Measurements from ENCODE around the gene IL1RL1. TPM values are rescaled to one million over a fixed set of nuclear protein-coding genes. Genes with fewer than 3 reads are reported as not detected.
A peak's percentile ranks its signal among the peaks of the same experiment; 100 is the strongest.

Gene IL1RL1
- total RNA-seq, 1 donor = under 0.01 TPM

DNA sequence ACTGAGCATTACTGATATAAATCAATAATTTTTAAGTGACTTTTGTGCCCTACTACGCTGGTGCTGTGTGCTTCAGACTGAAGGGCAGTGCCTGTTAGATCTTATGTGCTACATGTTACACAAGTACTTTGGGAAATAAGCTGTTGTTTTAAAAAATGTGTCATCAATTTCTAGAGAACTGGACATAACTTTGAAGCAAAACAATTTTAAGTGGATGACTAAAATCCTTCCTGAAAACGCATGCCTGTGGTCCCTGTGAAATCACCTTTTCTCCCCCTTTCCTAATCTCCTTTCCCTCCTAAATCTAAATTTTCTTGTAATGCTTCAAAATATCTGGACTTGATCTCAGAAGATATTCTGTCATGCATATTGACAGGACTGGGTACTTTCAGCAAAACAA, 7.1 kb upstream of the IL1RL1 start:
- no peaks in the 10 kb centered on the region for H3K9me3 ChIP-seq (ENCODE audit: low read depth, low read length)
- no peaks in the 10 kb centered on the region for H3K36me3 ChIP-seq (ENCODE audit: insufficient read depth, low read length)
- no peak for DNase-seq (ENCODE audit: insufficient read length, low spot score, missing footprints)
- H3K27me3 ChIP-seq (ENCODE audit: insufficient read depth, low read length) = peaks cover 30% of the 10 kb centered on the region
- TF ChIP-seq, protein P1, sequence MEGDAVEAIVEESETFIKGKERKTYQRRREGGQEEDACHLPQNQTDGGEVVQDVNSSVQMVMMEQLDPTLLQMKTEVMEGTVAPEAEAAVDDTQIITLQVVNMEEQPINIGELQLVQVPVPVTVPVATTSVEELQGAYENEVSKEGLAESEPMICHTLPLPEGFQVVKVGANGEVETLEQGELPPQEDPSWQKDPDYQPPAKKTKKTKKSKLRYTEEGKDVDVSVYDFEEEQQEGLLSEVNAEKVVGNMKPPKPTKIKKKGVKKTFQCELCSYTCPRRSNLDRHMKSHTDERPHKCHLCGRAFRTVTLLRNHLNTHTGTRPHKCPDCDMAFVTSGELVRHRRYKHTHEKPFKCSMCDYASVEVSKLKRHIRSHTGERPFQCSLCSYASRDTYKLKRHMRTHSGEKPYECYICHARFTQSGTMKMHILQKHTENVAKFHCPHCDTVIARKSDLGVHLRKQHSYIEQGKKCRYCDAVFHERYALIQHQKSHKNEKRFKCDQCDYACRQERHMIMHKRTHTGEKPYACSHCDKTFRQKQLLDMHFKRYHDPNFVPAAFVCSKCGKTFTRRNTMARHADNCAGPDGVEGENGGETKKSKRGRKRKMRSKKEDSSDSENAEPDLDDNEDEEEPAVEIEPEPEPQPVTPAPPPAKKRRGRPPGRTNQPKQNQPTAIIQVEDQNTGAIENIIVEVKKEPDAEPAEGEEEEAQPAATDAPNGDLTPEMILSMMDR (IDR thresholded peaks at IDR 0.05; ENCODE audit: extremely low read depth, low read depth, low read length) = no peak
- H3K27ac ChIP-seq (ENCODE audit: low read depth, low read length) = no peak overlapping the region
- H3K4me1 ChIP-seq (ENCODE audit: insufficient read depth, low read length) = peaks cover 7% of the 10 kb centered on the region
- H3K4me3 ChIP-seq (ENCODE audit: insufficient read depth, low read length) = no peak overlapping the region
- no peaks in the 10 kb centered on the region for H4K20me1 ChIP-seq (ENCODE audit: insufficient read depth, low read length)
- H3K4me2 ChIP-seq (ENCODE audit: insufficient read depth, low read length) = no peak overlapping the region
- H2AFZ ChIP-seq (ENCODE audit: low read length) = no peak overlapping the region
- no peaks in the 10 kb centered on the region for H3K79me2 ChIP-seq (ENCODE audit: insufficient read depth, low read length)

DNA sequence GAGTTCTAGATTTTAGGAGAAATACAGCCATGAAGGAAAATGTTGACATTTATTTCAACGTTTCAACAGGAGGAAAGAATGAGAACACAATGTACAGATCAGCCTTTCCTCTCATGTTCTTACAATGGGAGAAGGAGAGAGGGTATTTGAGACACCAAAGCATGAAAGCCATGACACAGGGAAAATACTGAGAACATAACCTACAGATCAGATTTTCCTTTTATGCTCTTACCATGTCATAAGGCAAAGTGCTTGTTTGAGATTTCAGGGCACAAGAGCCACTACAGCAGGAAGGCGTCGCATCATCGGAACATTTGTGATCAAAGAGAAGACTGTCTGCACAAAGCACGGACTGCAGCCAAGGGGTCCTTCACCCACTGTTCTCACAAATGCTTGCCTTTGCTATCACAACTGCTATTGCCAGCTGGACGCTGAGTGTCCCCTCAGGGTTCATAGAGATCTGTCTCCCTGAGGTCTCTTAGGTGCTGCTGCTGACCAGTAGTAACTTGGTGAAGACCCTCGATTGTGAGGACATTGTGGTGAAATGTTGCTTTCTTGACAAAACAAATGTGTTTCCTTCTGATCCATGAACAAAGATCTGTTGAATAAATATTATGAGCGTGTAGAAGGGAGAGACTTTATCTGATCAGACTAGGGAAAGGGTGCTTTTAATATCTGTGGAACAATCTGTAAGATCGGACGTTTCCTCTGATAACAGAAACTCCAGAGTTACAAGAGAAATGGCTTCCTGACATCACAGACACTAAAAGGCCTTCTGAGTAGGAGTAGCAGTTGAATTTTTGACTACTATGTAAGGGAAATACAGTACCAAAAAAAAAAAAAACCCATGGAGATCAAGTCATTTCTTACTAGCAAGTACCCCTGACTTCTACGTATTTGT, 6.4 kb upstream of the IL1RL1 start:
- no peaks in the 10 kb centered on the region for H3K36me3 ChIP-seq (ENCODE audit: insufficient read depth, low read length)
- no peak overlapping the region for H3K4me2 ChIP-seq (ENCODE audit: insufficient read depth, low read length)
- no peak for DNase-seq (ENCODE audit: insufficient read length, low spot score, missing footprints)
- no peak overlapping the region for H3K4me3 ChIP-seq (ENCODE audit: insufficient read depth, low read length)
- H3K27me3 ChIP-seq (ENCODE audit: insufficient read depth, low read length) = peaks cover 27% of the 10 kb centered on the region
- no peaks in the 10 kb centered on the region for H4K20me1 ChIP-seq (ENCODE audit: insufficient read depth, low read length)
- H3K27ac ChIP-seq (ENCODE audit: low read depth, low read length) = no peak overlapping the region
- TF ChIP-seq, protein P1 (IDR thresholded peaks at IDR 0.05; ENCODE audit: extremely low read depth, low read depth, low read length) = no peak
- H3K79me2 ChIP-seq (ENCODE audit: insufficient read depth, low read length) = no peaks in the 10 kb centered on the region
- no peak overlapping the region for H2AFZ ChIP-seq (ENCODE audit: low read length)
- H3K9me3 ChIP-seq (ENCODE audit: low read depth, low read length) = no peaks in the 10 kb centered on the region
- peaks cover 7% of the 10 kb centered on the region for H3K4me1 ChIP-seq (ENCODE audit: insufficient read depth, low read length)

DNA sequence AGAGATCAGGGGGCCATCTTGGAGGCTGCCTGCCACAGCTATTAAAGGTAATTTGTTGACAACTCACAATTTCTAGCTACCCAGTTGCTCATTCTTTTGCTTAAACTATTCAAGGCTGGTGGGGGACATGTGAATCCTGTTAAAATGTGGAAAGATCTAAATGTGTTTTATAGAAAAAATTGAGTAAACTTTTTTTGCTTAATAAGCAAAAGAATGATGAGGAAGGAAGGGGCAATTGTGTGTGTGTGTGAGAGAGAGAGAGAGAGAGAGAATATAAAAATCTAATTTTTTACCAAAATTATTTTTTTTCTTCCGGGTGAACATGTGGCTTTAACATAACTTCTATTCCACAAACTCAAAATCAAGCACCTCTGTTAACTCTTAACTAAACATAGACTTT, 5.2 kb upstream of the IL1RL1 start:
- Histone ChIP-seq H3K4me1 (ENCODE audit: insufficient read depth, low read length) (peaks cover 7% of the 10 kb centered on the region), H3K9me3 (ENCODE audit: low read depth, low read length) (no peaks in the 10 kb centered on the region), H3K27ac (ENCODE audit: low read depth, low read length) (no peak overlapping the region), H3K79me2 (ENCODE audit: insufficient read depth, low read length) (no peaks in the 10 kb centered on the region), H3K4me2 (ENCODE audit: insufficient read depth, low read length) (no peak overlapping the region), H3K27me3 (ENCODE audit: insufficient read depth, low read length) (peaks cover 19% of the 10 kb centered on the region), H4K20me1 (ENCODE audit: insufficient read depth, low read length) (no peaks in the 10 kb centered on the region), H3K36me3 (ENCODE audit: insufficient read depth, low read length) (no peaks in the 10 kb centered on the region), H3K4me3 (ENCODE audit: insufficient read depth, low read length) (no peak overlapping the region), H2AFZ (ENCODE audit: low read length) (no peak overlapping the region)
- no peak for DNase-seq (ENCODE audit: insufficient read length, low spot score, missing footprints)
- TF ChIP-seq, protein P1 (IDR thresholded peaks at IDR 0.05; ENCODE audit: extremely low read depth, low read depth, low read length) = no peak

DNA sequence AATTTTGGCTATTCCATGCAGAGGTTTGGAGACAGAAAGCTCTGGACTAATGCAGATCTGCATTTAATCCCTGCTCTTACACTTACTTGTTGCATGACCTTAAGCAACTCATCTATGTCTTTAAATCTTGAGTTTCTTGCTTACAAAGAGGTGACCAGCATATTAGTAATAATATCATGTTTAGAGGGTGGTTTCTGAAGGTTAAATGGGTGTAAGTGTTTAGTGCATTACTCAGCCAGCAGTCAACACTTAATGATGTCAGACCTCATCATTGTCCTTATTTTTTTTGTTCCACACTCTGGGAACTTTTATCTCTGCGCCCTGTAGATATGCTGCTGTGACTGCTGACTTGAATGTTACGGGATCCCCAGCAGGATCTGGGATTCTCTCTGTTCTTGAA, 1.7 kb downstream of the IL1RL1 start:
- H3K4me1 ChIP-seq (ENCODE audit: insufficient read depth, low read length) = peaks cover 10% of the 10 kb centered on the region
- H3K9me3 ChIP-seq (ENCODE audit: low read depth, low read length) = no peaks in the 10 kb centered on the region
- peak; percentile 78 for DNase-seq (ENCODE audit: insufficient read length, low spot score, missing footprints)
- H4K20me1 ChIP-seq (ENCODE audit: insufficient read depth, low read length) = no peaks in the 10 kb centered on the region
- no peak overlapping the region for H3K4me3 ChIP-seq (ENCODE audit: insufficient read depth, low read length)
- H3K36me3 ChIP-seq (ENCODE audit: insufficient read depth, low read length) = no peaks in the 10 kb centered on the region
- TF ChIP-seq, protein P1 (IDR thresholded peaks at IDR 0.05; ENCODE audit: extremely low read depth, low read depth, low read length) = no peak
- peak overlapping the region; percentile 43 for H3K4me2 ChIP-seq (ENCODE audit: insufficient read depth, low read length)
- H2AFZ ChIP-seq (ENCODE audit: low read length) = no peak overlapping the region
- peak overlapping the region; percentile 8 for H3K27ac ChIP-seq (ENCODE audit: low read depth, low read length)
- no peaks in the 10 kb centered on the region for H3K79me2 ChIP-seq (ENCODE audit: insufficient read depth, low read length)
- H3K27me3 ChIP-seq (ENCODE audit: insufficient read depth, low read length) = peaks cover 6% of the 10 kb centered on the region

Measured in osteoblast (primary cell).